HCT116 (cell line): Measurements from ENCODE around the gene USP24. TPM values are rescaled to one million over a fixed set of nuclear protein-coding genes. Genes with fewer than 3 reads are reported as not detected.

Experiments used
- ATAC-seq: fragments of 200-7000 bp; cut with Tn5 transposase; 2 replicates; pipeline ENCODE4 v1.9.1; 2020; ENCODE audit warnings: mild to moderate bottlenecking, moderate library complexity
- BruUV-seq: library from RNA; stranded (reverse); fragments of 400-500 nt; replicated peaks from 2 replicates; lab custom pipeline; 2021; lab: Mats Ljungman, UMichigan
- CTCF ChIA-PET: fragments of 300-600 bp; sonication (Branson Sonifier 250); formaldehyde crosslinking; loops from one replicate; lab custom pipeline; 2021; ENCODE audit warnings: antibody characterized with exemption; lab: Charles Lee
- POLR2A ChIA-PET: fragments of 300-600, 350-600 bp; sonication (Branson Sonifier 250); formaldehyde crosslinking; loops from one replicate; lab custom pipeline; 2021; ENCODE audit warnings: antibody characterized with exemption; lab: Charles Lee
- RAD21 ChIA-PET, 2 experiments: fragments of 300-600 bp; sonication (Branson Sonifier 250); formaldehyde crosslinking; loops; one replicate each; lab custom pipeline; 2023; ENCODE audit warnings: low total read pairs in 2 of 2; ENCODE audit not compliant: uncharacterized antibody in 2 of 2, unreplicated experiment in 2 of 2, low non-redundant PET in 1 of 2; lab: Charles Lee
- DNase-seq: peaks from one replicate; pipeline ENCODE4 v3.0.0-alpha.2; 2010; ENCODE audit warnings: low read depth, low spot score
- H2AFZ ChIP-seq: fragments of 200-600 bp; shearing (Covaris generic), sonication (generic); 2 replicates; pipeline ENCODE4 v1.6.1; 2017; ENCODE audit warnings: low read depth, mixed run types, mixed read lengths, antibody characterized with exemption, low read length; ENCODE audit not compliant: poor library complexity, severe bottlenecking
- H3K27ac ChIP-seq: 2 replicates; pipeline ENCODE4 v1.5.1; 2012; ENCODE audit warnings: low read depth, low read length
- H3K27me3 ChIP-seq: fragments of 200-600 bp; sonication (generic); 2 replicates; pipeline ENCODE4 v1.6.1; 2016; ENCODE audit warnings: mixed run types, low read length, mixed read lengths; ENCODE audit not compliant: insufficient read depth
- H3K36me3 ChIP-seq, 2 experiments: fragments of 200-500 bp in 1 of 2; fragments of 200-600 bp in 1 of 2; sonication (Bioruptor generic) in 1 of 2; sonication (generic) in 1 of 2; 2 replicates each; pipeline versions ENCODE4 v1.5.1 to v1.6.1; 2014 to 2016; ENCODE audit warnings: low read length in 2 of 2, inconsistent platforms in 1 of 2, mixed read lengths in 1 of 2, mixed run types in 1 of 2; ENCODE audit not compliant: insufficient read depth in 2 of 2, control insufficient read depth in 1 of 2
- H3K4me1 ChIP-seq, 2 experiments: fragments of 200-600 bp in 1 of 2; sonication (generic) in 1 of 2; 2 replicates each; pipeline versions ENCODE4 v1.5.1 to v1.6.1; 2012 to 2017; ENCODE audit warnings: low read length in 2 of 2, inconsistent platforms in 1 of 2, mild to moderate bottlenecking in 1 of 2, mixed read lengths in 1 of 2, mixed run types in 1 of 2, moderate library complexity in 1 of 2; ENCODE audit not compliant: insufficient read depth in 2 of 2, control insufficient read depth in 1 of 2
- H3K4me2 ChIP-seq: fragments of 200-600 bp; sonication (generic); 2 replicates; pipeline ENCODE4 v1.6.1; 2017; ENCODE audit warnings: mixed run types, low read length, mixed read lengths
- H3K4me3 ChIP-seq, 2 experiments: fragments of 200-600 bp in 1 of 2; sonication (generic) in 1 of 2; replicated peaks in 1 of 2; 2 replicates each; pipeline ENCODE4 v1.5.1; 2011 to 2016; ENCODE audit warnings: low read length in 2 of 2, control low read depth in 1 of 2, low read depth in 1 of 2, mild to moderate bottlenecking in 1 of 2, mixed read lengths in 1 of 2, mixed run types in 1 of 2
- H3K79me2 ChIP-seq: fragments of 200-600 bp; sonication (generic); 2 replicates; pipeline ENCODE4 v1.6.1; 2017; ENCODE audit warnings: mild to moderate bottlenecking, mixed run types, low read length, moderate library complexity, mixed read lengths; ENCODE audit not compliant: insufficient read depth
- H3K9ac ChIP-seq: fragments of 200-600 bp; sonication (generic); 2 replicates; pipeline ENCODE4 v1.6.1; 2016; ENCODE audit warnings: low read length, mixed read lengths
- H3K9me2 ChIP-seq: fragments of 200-600 bp; sonication (generic), shearing (Covaris generic); 2 replicates; pipeline ENCODE4 v1.6.1; 2017; ENCODE audit warnings: mixed run types, mild to moderate bottlenecking, moderate library complexity; ENCODE audit not compliant: insufficient read depth
- H3K9me3 ChIP-seq, 2 experiments: fragments of 200-500 bp in 1 of 2; fragments of 200-600 bp in 1 of 2; sonication (Bioruptor generic) in 1 of 2; sonication (generic) in 1 of 2; 2 replicates each; pipeline ENCODE4 v1.6.1; 2014 to 2017; ENCODE audit warnings: low read length in 2 of 2, mixed read lengths in 2 of 2, inconsistent platforms in 1 of 2, low read depth in 1 of 2, mild to moderate bottlenecking in 1 of 2, mixed run types in 1 of 2, moderate library complexity in 1 of 2; ENCODE audit not compliant: control insufficient read depth in 1 of 2, insufficient read depth in 1 of 2
- H4K20me1 ChIP-seq: fragments of 200-600 bp; sonication (generic), shearing (Covaris generic); 2 replicates; pipeline ENCODE4 v1.6.1; 2017; ENCODE audit warnings: mixed run types, mild to moderate bottlenecking, moderate library complexity; ENCODE audit not compliant: insufficient read depth
- CBX3 ChIP-seq: IDR thresholded peaks from 2 replicates; pipeline ENCODE4 v1.6.1; 2012; ENCODE audit warnings: low read depth
- CEBPB ChIP-seq: IDR thresholded peaks from 2 replicates; pipeline ENCODE4 v1.6.1; 2012; ENCODE audit warnings: low read depth
- EGR1 ChIP-seq: IDR thresholded peaks from 2 replicates; pipeline ENCODE4 v1.6.1; 2012; ENCODE audit warnings: low read depth
- ELF1 ChIP-seq: IDR thresholded peaks from 2 replicates; pipeline ENCODE4 v1.6.1; 2012; ENCODE audit warnings: low read depth, borderline replicate concordance
- EZH2 ChIP-seq: fragments of 200-600 bp; sonication (generic); IDR thresholded peaks from 2 replicates; pipeline ENCODE4 v1.6.1; 2017; ENCODE audit warnings: antibody characterized with exemption, mixed run types
- EZH2phosphoT487 ChIP-seq: fragments of 200-600 bp; IDR thresholded peaks from 2 replicates; pipeline ENCODE4 v1.6.1; 2018; ENCODE audit warnings: antibody characterized with exemption, borderline replicate concordance
- JUND ChIP-seq: IDR thresholded peaks from 2 replicates; pipeline ENCODE4 v1.6.1; 2012
- POLR2A ChIP-seq: IDR thresholded peaks from 2 replicates; pipeline ENCODE4 v1.7.0; 2011; ENCODE audit warnings: borderline replicate concordance; ENCODE audit not compliant: insufficient read depth, insufficient read length; ENCODE audit errors: extremely low read depth
- POLR2AphosphoS5 ChIP-seq: IDR thresholded peaks from 2 replicates; pipeline ENCODE4 v1.6.1; 2011; ENCODE audit warnings: mild to moderate bottlenecking, low read depth, low read length, moderate library complexity
- SIN3A ChIP-seq: IDR thresholded peaks from 2 replicates; pipeline ENCODE4 v1.6.1; 2012; ENCODE audit warnings: low read depth
- SRF ChIP-seq: IDR thresholded peaks from 2 replicates; pipeline ENCODE4 v1.6.1; 2012; ENCODE audit warnings: low read depth
- TCF7L2 ChIP-seq: IDR thresholded peaks from 2 replicates; pipeline ENCODE4 v1.7.0; 2011; ENCODE audit warnings: borderline replicate concordance, inconsistent platforms; ENCODE audit not compliant: insufficient read depth, insufficient read length; ENCODE audit errors: extremely low read depth
- ZFX ChIP-seq: fragments of 450-650 bp; IDR thresholded peaks from 2 replicates; pipeline ENCODE4 v1.6.1; 2017
- ZNF274 ChIP-seq: fragments of 200-500 bp; sonication (Bioruptor generic); IDR thresholded peaks from 2 replicates; pipeline ENCODE4 v1.6.1; 2014; ENCODE audit warnings: mild to moderate bottlenecking, low read depth, low read length, inconsistent platforms
- intact Hi-C: fragments of 100-400 bp; cut with micrococcal nuclease; formaldehyde crosslinking; loops from 2 replicates; pipeline ENCODE4 v1.10.0; 2022
- total RNA-seq: library from RNA; stranded (reverse); gene quantifications from one replicate; pipeline ENCODE4 v1.2.1, GENCODE V29; 2021; ENCODE audit not compliant: unreplicated experiment
- TF ChIP-seq, protein P1 (sequence below): IDR thresholded peaks from 2 replicates; pipeline ENCODE4 v1.6.1; 2012; ENCODE audit warnings: low read depth
- TF ChIP-seq, protein P2 (sequence below): IDR thresholded peaks from 2 replicates; pipeline ENCODE4 v1.6.1; 2012
- TF ChIP-seq, protein P3 (sequence below): IDR thresholded peaks from 2 replicates; pipeline ENCODE4 v1.6.1; 2012
- TF ChIP-seq, protein P4 (sequence below): IDR thresholded peaks from 2 replicates; pipeline ENCODE4 v1.6.1; 2011; ENCODE audit warnings: mild to moderate bottlenecking, low read length, moderate library complexity; ENCODE audit not compliant: insufficient replicate concordance; ENCODE audit errors: extremely low read depth

Gene USP24
- total RNA-seq, 1 experiment from 2014 or later, result 34.2 TPM

DNA sequence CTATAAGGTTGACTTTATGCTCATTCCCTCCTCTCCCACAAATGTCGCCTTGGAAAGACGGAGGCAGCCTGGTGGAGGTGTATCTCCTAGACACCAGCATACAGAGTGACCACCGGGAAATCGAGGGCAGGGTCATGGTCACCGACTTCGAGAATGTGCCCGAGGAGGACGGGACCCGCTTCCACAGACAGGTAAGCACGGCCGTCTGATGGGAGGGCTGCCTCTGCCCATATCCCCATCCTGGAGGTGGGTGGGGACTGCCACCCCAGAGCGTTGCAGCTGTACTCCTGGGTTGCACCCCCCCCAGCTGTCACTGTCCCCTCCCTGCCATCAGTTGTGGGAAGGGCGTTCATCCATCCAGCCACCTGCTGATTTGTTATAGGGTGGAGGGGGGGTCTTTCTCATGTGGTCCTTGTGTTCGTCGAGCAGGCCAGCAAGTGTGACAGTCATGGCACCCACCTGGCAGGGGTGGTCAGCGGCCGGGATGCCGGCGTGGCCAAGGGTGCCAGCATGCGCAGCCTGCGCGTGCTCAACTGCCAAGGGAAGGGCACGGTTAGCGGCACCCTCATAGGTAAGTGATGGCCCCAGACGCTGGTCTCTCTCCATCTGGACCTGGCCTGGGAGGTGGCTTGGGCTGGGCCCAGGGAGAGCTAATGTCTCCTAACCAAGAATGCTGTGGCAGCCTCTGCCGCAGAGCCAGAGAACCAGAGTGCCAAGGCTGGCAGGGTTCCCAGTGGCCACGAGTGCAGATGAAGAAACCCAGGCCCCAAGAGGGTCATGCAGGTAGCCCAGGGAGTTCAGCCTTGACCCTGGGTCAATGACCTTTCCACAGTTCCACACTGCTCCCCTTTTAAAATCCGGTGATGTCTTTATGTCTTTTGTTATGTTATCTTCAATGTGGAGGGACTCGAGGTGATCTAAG is 162.7 kb downstream of the USP24 start:
- Histone ChIP-seq H4K20me1 (no peaks in the 10 kb centered on the region), H3K27ac (no peak overlapping the region), H3K36me3 (peaks cover 3 to 4% of the 10 kb centered on the region in 2 experiments; a peak in 1 of 4 replicates)
- RAD21 ChIA-PET, result no interaction called here
- no peak for TF ChIP-seq EGR1
- no peak for TF ChIP-seq EZH2
- TF ChIP-seq POLR2A, result no peak
- no peak for TF ChIP-seq TCF7L2
- TF ChIP-seq, protein P1, sequence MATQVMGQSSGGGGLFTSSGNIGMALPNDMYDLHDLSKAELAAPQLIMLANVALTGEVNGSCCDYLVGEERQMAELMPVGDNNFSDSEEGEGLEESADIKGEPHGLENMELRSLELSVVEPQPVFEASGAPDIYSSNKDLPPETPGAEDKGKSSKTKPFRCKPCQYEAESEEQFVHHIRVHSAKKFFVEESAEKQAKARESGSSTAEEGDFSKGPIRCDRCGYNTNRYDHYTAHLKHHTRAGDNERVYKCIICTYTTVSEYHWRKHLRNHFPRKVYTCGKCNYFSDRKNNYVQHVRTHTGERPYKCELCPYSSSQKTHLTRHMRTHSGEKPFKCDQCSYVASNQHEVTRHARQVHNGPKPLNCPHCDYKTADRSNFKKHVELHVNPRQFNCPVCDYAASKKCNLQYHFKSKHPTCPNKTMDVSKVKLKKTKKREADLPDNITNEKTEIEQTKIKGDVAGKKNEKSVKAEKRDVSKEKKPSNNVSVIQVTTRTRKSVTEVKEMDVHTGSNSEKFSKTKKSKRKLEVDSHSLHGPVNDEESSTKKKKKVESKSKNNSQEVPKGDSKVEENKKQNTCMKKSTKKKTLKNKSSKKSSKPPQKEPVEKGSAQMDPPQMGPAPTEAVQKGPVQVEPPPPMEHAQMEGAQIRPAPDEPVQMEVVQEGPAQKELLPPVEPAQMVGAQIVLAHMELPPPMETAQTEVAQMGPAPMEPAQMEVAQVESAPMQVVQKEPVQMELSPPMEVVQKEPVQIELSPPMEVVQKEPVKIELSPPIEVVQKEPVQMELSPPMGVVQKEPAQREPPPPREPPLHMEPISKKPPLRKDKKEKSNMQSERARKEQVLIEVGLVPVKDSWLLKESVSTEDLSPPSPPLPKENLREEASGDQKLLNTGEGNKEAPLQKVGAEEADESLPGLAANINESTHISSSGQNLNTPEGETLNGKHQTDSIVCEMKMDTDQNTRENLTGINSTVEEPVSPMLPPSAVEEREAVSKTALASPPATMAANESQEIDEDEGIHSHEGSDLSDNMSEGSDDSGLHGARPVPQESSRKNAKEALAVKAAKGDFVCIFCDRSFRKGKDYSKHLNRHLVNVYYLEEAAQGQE, result no peak
- no peak for TF ChIP-seq SRF
- TF ChIP-seq, protein P2, sequence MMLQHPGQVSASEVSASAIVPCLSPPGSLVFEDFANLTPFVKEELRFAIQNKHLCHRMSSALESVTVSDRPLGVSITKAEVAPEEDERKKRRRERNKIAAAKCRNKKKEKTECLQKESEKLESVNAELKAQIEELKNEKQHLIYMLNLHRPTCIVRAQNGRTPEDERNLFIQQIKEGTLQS, result no peak
- TF ChIP-seq ZFX, result no peak
- no peak for TF ChIP-seq SIN3A
- no peak for TF ChIP-seq ZNF274
- TF ChIP-seq POLR2AphosphoS5, result no peak
- no peak for TF ChIP-seq CEBPB
- no peak for TF ChIP-seq EZH2phosphoT487
- TF ChIP-seq CBX3, result no peak
- no peak for TF ChIP-seq ELF1
- no peak for TF ChIP-seq JUND
- TF ChIP-seq, protein P3, sequence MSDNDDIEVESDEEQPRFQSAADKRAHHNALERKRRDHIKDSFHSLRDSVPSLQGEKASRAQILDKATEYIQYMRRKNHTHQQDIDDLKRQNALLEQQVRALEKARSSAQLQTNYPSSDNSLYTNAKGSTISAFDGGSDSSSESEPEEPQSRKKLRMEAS, result no peak
- TF ChIP-seq, protein P4, sequence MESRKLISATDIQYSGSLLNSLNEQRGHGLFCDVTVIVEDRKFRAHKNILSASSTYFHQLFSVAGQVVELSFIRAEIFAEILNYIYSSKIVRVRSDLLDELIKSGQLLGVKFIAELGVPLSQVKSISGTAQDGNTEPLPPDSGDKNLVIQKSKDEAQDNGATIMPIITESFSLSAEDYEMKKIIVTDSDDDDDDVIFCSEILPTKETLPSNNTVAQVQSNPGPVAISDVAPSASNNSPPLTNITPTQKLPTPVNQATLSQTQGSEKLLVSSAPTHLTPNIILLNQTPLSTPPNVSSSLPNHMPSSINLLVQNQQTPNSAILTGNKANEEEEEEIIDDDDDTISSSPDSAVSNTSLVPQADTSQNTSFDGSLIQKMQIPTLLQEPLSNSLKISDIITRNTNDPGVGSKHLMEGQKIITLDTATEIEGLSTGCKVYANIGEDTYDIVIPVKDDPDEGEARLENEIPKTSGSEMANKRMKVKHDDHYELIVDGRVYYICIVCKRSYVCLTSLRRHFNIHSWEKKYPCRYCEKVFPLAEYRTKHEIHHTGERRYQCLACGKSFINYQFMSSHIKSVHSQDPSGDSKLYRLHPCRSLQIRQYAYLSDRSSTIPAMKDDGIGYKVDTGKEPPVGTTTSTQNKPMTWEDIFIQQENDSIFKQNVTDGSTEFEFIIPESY, result no peak
- TF ChIP-seq, all 23 proteins: peak for 0
- ChIA-PET POLR2A (no interaction called here), CTCF (no interaction called here)
- Histone ChIP-seq H3K4me3 (no peak overlapping the region), H3K9ac (no peak overlapping the region), H2AFZ (no peak overlapping the region), H3K4me2 (no peak overlapping the region), H3K9me3 (no peaks in the 10 kb centered on the region), H3K9me2 (no peaks in the 10 kb centered on the region), H3K4me1 (no peaks in the 10 kb centered on the region), H3K79me2 (no peaks in the 10 kb centered on the region), H3K27me3 (no peaks in the 10 kb centered on the region)
- ATAC-seq (no peak), DNase-seq (no peak)
- intact Hi-C loops, result no loop called here
- no TSS peak for BruUV-seq
